NCI-H2196 treated with DMSO at 0.1 percent for 48 hours (cell line): ENCODE results near the gene ZNF267.
"Not testable (repeated sequence)": the region's sequence is repeated elsewhere in the genome, so short reads cannot be mapped to it uniquely, and the experiment has no call there.

Source experiments
- DNase-seq: peaks from one replicate; lab custom pipeline; 2025; ENCODE audit not compliant: unreplicated experiment; lab: John Stamatoyannopoulos, UW

The ZNF267 gene

DNA sequence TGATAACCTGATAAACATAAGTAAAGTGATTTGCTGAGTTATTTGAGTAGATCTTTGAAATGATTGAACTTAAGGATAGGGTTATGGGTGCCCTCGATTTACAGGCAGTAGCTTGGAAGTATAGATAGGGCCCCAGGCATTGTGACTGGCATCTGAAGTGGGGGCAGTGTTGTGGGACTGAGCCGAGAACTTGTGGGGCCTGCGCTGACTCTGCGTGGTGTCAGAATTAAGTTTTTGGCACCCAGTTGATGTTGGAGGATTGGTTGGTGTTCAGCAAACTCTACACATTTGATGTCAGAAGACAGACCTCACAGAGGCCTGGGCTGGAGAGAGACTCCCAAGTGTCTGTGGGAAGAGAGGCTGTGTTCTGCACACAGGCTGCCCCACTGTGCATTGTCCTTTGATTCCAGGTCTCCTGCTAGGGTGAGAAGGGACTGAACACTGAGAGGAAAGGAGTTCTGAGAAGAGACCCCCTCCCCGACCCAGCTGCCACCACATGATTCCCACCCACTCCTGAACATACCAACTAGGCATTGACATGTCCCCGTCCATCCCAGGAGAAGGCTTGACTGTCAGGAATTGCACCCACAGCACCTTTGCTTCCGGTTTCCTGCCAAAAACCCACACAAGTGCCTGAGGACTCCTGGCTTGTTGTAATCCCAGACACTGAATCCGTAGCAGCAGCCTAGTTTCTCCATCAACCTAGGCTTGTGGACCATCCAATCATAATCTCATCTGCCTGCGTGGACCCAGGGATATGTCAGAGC lies 4.5 kb downstream of the ZNF267 start:
- no peak for DNase-seq

DNA sequence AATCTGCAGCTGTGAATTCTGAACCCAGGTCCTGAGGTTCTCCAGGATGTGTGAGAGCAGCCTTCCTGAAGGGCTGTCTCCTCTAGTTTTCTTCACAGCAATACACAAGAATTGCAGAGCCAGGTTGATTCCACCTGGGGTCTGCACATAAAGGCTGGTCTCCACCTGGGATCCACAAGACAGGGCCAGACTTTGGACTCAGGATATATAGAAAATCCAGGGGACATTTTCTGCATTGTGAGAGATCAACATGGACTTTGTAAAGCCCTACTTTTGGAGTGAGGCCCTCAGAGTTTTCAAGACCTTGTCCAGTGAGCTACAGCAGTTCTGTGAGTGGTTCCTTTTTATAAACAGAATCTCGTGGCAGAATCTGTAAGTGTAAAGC lies 6.3 kb downstream of the ZNF267 start:
- DNase-seq: no peak

GRCh38 chr16:31880322-31880979 lies 6.8 kb downstream of the ZNF267 start:
- DNase-seq: no peak

DNA sequence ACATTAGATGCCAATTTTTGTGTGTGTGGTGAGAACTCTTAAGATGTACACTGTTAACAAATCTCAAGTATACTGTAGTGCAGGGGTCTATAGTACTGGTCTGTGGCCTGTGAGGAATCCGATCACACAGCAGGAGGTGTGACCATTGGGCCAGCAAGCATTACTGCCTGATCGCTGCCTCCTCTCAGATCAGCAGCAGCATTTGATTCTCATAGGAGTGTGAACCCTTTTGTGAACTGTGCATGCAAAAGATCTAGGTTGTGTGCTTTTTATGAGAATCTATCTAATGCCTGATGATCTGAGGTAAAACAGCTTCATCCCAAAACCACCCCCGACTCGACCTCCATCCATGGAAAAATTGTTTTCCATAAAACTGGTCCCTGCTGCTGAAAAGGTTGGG lies 12.6 kb downstream of the ZNF267 start:
- DNase-seq: no peak

GRCh38 chr16:31888735-31889134 lies 15.1 kb downstream of the ZNF267 start:
- DNase-seq: no peak

DNA sequence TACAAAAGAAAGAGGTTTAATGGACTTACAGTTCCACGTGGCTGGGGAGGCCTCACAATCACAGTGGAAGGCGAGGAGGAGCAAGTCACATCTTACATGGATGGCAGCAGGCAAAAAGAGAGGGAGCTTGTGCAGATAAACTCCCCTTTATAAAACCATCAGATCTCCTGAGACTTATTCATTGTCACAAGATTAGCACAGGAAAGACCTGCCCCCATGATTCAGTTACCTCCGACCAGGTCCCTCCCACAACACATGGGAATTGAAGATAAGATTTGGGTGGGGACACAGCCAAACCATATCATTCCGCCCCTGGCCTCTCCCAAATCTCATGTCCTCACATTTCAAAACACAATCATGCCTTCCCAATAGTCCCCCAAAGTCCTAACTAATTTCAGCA lies 18.5 kb downstream of the ZNF267 start:
- not testable (repeated sequence) for DNase-seq

GRCh38 chr16:31893824-31894223 lies 20.2 kb downstream of the ZNF267 start:
- DNase-seq: no peak

- DNase-seq: no peak
These were observed 23.7 kb downstream of the ZNF267 start for GRCh38 chr16:31897283-31897682.

DNA sequence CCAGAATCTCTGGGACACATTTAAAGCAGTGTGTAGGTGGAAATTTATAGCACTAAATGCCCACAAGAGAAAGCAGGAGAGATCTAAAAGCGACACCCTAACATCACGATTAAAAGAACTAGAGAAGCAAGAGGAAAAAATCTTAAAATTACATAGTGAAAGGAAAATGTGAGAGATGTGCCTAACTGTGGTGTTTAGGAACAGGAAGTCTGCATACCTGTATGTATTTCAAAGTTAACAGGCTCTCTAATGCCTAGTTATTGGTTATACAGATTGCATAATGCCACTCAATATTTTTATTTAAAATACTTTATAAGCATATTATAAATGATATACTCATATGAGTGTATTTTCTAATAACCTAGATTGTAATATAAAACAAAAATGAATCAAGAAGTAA lies 25.9 kb downstream of the ZNF267 start:
- no peak for DNase-seq

- not testable (repeated sequence) for DNase-seq
These were observed 31.0 kb downstream of the ZNF267 start for GRCh38 chr16:31904571-31904970.

DNA sequence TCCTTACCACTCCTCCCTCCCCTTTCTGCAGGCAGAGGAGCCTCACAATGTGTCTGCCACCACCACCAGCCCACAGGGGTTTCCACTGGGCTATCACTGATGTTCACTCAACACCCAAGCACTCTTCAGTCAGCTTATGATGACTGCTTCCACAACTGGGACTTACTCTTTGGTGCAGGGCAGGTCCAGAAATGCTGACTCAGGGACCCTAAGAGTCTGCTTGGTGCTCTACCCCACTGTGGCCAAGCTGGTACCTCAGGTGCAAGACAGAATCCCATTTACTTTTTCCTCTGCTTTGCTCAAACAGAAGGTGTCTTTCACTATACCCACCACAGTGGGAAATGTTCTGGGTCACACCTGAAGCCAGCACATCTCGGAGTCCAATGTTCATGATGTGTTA lies 40.1 kb downstream of the ZNF267 start:
- DNase-seq: no peak

DNA sequence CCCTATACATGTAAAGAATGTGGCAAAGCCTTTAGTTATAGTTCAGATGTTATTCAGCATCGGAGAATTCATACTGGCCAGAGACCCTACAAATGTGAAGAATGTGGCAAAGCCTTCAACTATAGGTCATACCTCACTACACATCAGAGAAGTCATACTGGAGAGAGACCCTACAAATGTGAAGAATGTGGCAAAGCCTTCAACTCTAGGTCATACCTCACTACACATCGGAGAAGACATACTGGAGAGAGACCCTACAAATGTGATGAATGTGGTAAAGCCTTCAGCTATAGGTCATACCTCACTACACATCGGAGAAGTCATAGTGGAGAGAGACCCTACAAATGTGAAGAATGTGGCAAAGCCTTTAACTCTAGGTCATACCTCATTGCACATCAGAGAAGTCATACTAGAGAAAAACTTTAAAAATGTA lies 42.5 kb downstream of the ZNF267 start:
- DNase-seq: no peak

- DNase-seq: no peak
These were observed 46.8 kb downstream of the ZNF267 start for GRCh38 chr16:31920373-31920772.

DNA sequence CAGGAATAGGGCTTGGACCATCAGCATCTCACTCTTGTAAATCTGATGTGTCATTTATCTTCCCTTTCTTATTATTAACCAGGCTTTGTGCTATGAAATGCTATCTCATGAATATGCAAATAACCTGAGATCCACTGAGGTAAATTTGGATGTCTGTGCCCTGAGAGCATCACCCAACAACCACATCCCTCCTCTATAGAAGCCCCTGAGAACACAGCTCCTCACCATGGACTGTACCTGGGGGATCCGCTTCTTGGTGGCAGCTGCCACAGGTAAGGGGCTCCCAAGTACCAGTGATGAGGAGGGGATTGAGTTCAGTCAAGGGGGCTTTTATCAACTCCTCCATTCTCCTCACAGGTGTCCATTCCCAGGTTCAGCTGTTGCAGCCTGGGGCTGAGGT lies 78.2 kb downstream of the ZNF267 start:
- not testable (repeated sequence) for DNase-seq

GRCh38 chr16:31952206-31952605 lies 78.6 kb downstream of the ZNF267 start:
- DNase-seq: not testable (repeated sequence)

DNA sequence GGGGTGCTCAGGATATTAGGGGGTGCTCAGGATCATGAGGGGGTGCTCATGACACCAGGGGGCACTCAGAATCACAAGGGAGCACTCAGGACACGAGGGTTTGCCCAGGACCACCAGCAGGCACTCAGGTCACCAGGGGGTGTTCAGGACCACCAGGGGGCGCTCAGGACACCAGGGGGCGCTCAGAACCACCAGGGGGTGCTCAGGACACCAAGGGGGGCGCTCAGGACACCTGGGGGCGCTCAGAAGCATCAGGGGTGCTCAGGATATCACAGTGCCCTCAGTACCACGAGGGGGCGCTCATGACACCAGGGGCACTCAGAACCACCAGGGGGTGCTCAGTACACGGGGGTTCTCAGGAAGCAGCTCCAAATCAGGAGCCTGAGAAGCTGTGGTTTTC lies 82.6 kb downstream of the ZNF267 start:
- DNase-seq: not testable (repeated sequence)

- not testable (repeated sequence) for DNase-seq
These were observed 86.7 kb downstream of the ZNF267 start for GRCh38 chr16:31960186-31960910.
